Esophagus squamous epithelium (tissue), 5 donors: ENCODE data around the gene SGK2. TPM values are rescaled to one million over a fixed set of nuclear protein-coding genes. Genes with fewer than 3 reads are reported as not detected.

Experiments
- DNase-seq: peaks from one replicate; lab custom pipeline; 2025; lab: John Stamatoyannopoulos, UW
- H3K27ac ChIP-seq, 4 donors: fragments of 200-600 bp; sonication (generic); one replicate each; pipeline ENCODE4 v1.5.1; 2016 to 2019; ENCODE audit warnings: mild to moderate bottlenecking in 1 of 4
- H3K27me3 ChIP-seq, 4 donors: fragments of 200-600 bp; sonication (generic); 1 replicate in 3 of 4; 2 replicates in 1 of 4; pipeline versions ENCODE4 v1.5.1 to v1.6.0; 2017 to 2021; ENCODE audit warnings: antibody characterized with exemption in 1 of 4
- H3K36me3 ChIP-seq, 3 donors: fragments of 200-600 bp; sonication (generic); one replicate each; pipeline ENCODE4 v1.5.1; 2016 to 2019
- H3K4me1 ChIP-seq, 3 donors: fragments of 200-600 bp; sonication (generic); one replicate each; pipeline ENCODE4 v1.5.1; 2017 to 2019
- H3K4me3 ChIP-seq, 4 donors: fragments of 200-600 bp; sonication (generic); 1 replicate in 3 of 4; 2 replicates in 1 of 4; pipeline ENCODE4 v1.5.1; 2016 to 2019; ENCODE audit warnings: mild to moderate bottlenecking in 2 of 4, moderate library complexity in 1 of 4
- H3K9me3 ChIP-seq, 3 donors: fragments of 200-600 bp; sonication (generic); one replicate each; pipeline ENCODE4 v1.5.1; 2016 to 2019
- POLR2A ChIP-seq, 4 donors: fragments of 450-650 bp; IDR thresholded peaks; one replicate each; pipeline ENCODE4 v1.6.1; 2017; ENCODE audit warnings: antibody characterized with exemption in 4 of 4, mild to moderate bottlenecking in 4 of 4, moderate library complexity in 3 of 4
- WGBS, 2 donors: methylation state at CpG; one replicate each; pipeline ENCODE4 v1.1.5; 2018; 5-methylcytosine and 5-hydroxymethylcytosine counted together
- intact Hi-C: fragments of 100-400 bp; cut with DNase I; formaldehyde crosslinking; loops from one replicate; pipeline ENCODE4 v1.15.0; 2022
- total RNA-seq, 4 donors: library from RNA; depleted of rRNA; stranded (reverse); fragments of >200 nt; gene quantifications; one replicate each; pipeline ENCODE4 v1.1.0, GENCODE V29; 2016
- TF ChIP-seq, protein P1 (sequence below), 6 experiments: fragments of 450-650 bp in 4 of 6; fragments of 200-600 bp in 2 of 6; sonication (generic) in 2 of 6; IDR thresholded peaks; one replicate each; pipeline ENCODE4 v1.5.1; 2016 to 2019; ENCODE audit warnings: antibody characterized with exemption in 6 of 6, mild to moderate bottlenecking in 4 of 6, moderate library complexity in 4 of 6
- donor health status: DM: yes; HTN: yes; CAD: no.

Gene SGK2
- total RNA-seq, 4 donors from 2014 or later: 0.68 to 3.6 TPM; not detected in 2

DNA sequence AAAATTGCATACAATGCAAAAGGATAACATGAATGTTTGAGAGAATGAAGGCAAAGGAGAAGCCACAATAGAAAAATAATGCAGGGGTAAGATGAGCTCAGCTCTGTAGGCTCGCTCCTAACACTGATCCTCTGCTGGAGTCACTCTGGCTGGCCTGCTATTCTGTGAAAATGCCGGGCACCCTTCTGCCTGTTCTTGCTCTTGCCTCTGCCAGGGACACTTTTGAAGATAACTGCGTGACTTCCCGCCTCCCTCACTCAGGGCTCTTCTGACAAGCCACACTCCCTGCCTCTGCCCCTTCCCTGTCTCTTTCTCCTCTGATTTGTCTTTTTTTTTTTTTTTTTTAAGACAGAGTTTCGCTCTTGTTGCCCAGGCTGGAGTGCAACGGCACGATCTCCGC is 72.8 kb downstream of the SGK2 start:
- Histone ChIP-seq H3K4me3 (no peak overlapping the region), H3K27me3 (no peaks in the 10 kb centered on the region), H3K4me1 (no peaks in the 10 kb centered on the region), H3K9me3 (no peaks in the 10 kb centered on the region), H3K27ac (no peak overlapping the region), H3K36me3 (peaks cover 0 to 89% (median 6%) of the 10 kb centered on the region in 3 donors)
- intact Hi-C loops: no loop called here
- no peak for DNase-seq
- no peak for TF ChIP-seq POLR2A (IDR thresholded peaks at IDR 0.05)
- TF ChIP-seq, protein P1, sequence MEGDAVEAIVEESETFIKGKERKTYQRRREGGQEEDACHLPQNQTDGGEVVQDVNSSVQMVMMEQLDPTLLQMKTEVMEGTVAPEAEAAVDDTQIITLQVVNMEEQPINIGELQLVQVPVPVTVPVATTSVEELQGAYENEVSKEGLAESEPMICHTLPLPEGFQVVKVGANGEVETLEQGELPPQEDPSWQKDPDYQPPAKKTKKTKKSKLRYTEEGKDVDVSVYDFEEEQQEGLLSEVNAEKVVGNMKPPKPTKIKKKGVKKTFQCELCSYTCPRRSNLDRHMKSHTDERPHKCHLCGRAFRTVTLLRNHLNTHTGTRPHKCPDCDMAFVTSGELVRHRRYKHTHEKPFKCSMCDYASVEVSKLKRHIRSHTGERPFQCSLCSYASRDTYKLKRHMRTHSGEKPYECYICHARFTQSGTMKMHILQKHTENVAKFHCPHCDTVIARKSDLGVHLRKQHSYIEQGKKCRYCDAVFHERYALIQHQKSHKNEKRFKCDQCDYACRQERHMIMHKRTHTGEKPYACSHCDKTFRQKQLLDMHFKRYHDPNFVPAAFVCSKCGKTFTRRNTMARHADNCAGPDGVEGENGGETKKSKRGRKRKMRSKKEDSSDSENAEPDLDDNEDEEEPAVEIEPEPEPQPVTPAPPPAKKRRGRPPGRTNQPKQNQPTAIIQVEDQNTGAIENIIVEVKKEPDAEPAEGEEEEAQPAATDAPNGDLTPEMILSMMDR (IDR thresholded peaks at IDR 0.05): no peak
- 93 to 95% methylated on average over 8 of the region's 8 CpGs for WGBS, 2 donors

Other genes with a start within 250 kb of the SGK2 start
- 10 to 100 TPM; 52.7 to 74.2 (median 53.4) TPM for gene SRSF6, start 101.1 kb upstream of the SGK2 start, total RNA-seq
- gene L3MBTL1, start 51.3 kb upstream of the SGK2 start, total RNA-seq: 10 to 100 TPM in 1 of 4 donors, 1 to 10 TPM in 3; 3.5 to 31.7 (median 7.9) TPM
- 10 to 100 TPM in 2 of 4 donors, 1 to 10 TPM in 2; 6.9 to 18.5 (median 13.0) TPM for gene IFT52, start 31.9 kb downstream of the SGK2 start, total RNA-seq
- 10 to 100 TPM in 2 of 4 donors, 1 to 10 TPM in 2; 3.1 to 19.9 (median 11.9) TPM for gene MYBL2, start 108.1 kb downstream of the SGK2 start, total RNA-seq
- not detected for gene GTSF1L, start 168.0 kb downstream of the SGK2 start, total RNA-seq